ENCODE data around the gene PAPPA2. TPM values are rescaled to one million over a fixed set of nuclear protein-coding genes. Genes with fewer than 3 reads are reported as not detected.

PAPPA2 gene
- total and polyA plus RNA-seq, 2 donors (not counting 1 experiment from before 2014, with no cell fraction given) = not detected

- Mint-ChIP-seq H3K4me1 (no peaks in the 10 kb centered on the region), H3K27ac (no peak overlapping the region), H3K27me3 (no peaks in the 10 kb centered on the region), H3K4me3 (no peak overlapping the region), H3K9me3 (ENCODE audit: insufficient read depth) (no peaks in the 10 kb centered on the region)
- CTCF ChIA-PET = no interaction called here
- Histone ChIP-seq H3K27ac (ENCODE audit: low read length in 2 of 2) (no peak overlapping the region), H3K9me3 (ENCODE audit: control extremely low read depth in 1 of 3, control insufficient read depth in 2 of 3, insufficient read depth in 1 of 3, low read length in 2 of 3) (peaks cover 0 to 6% (median 0%) of the 10 kb centered on the region in 3 donors), H3K27me3 (replicated peaks in 1 of 4; ENCODE audit: control extremely low read depth in 1 of 4, control insufficient read depth in 3 of 4, insufficient read depth in 4 of 4, low read length in 3 of 4) (no peaks in the 10 kb centered on the region), H4K20me1 (ENCODE audit: control insufficient read depth, insufficient read depth, low read length, poor library complexity, severe bottlenecking) (no peaks in the 10 kb centered on the region), H3K36me3 (replicated peaks in 1 of 2; ENCODE audit: control extremely low read depth in 1 of 2, control insufficient read depth in 1 of 2, extremely low read depth in 1 of 2, insufficient read depth in 2 of 2, low read length in 1 of 2) (no peaks in the 10 kb centered on the region), H3K4me3 (ENCODE audit: control extremely low read depth in 1 of 5, extremely low read depth in 1 of 5, insufficient read depth in 1 of 5, low read depth in 2 of 5, low read length in 4 of 5) (no peak overlapping the region), H3K9ac (ENCODE audit: low read length) (no peak overlapping the region), H3K79me2 (ENCODE audit: control insufficient read depth, insufficient read depth, low read length) (no peaks in the 10 kb centered on the region), H3K4me1 (ENCODE audit: control insufficient read depth in 2 of 2, insufficient read depth in 2 of 2, low read length in 2 of 2) (no peaks in the 10 kb centered on the region), H3K4me2 (replicated peaks; ENCODE audit: low read depth, low read length, poor library complexity, severe bottlenecking) (no peak overlapping the region), H2AFZ (ENCODE audit: insufficient read depth, low read depth, low read length, poor library complexity, severe bottlenecking) (no peak overlapping the region)
- ATAC-seq (ENCODE audit: low read depth) (no peak), DNase-seq (no peak)
- POLR2A ChIA-PET = no interaction called here
- 82% methylated on average over 8 of the region's 8 CpGs for WGBS (ENCODE audit: insufficient coverage)
- intact Hi-C loops (cut with micrococcal nuclease) = no loop called here
- TF ChIP-seq CTCF (IDR thresholded peaks at IDR 0.05) (no peak), EZH2 (IDR thresholded peaks at IDR 0.05; ENCODE audit: borderline replicate concordance, insufficient read depth, low read depth, low read length, poor library complexity, severe bottlenecking) (no peak)
Measured at GRCh38 chr1:176456795-176457194, 6.2 kb upstream of the PAPPA2 start.

GRCh38 chr1:176460544-176461336 is 2.2 kb upstream of the PAPPA2 start:
- intact Hi-C loops (cut with micrococcal nuclease) = no loop called here
- H3K4me2 ChIP-seq (replicated peaks; ENCODE audit: low read depth, low read length, poor library complexity, severe bottlenecking) = no peak overlapping the region
- POLR2A ChIA-PET = no interaction called here
- H3K36me3 ChIP-seq (replicated peaks in 1 of 2; ENCODE audit: control extremely low read depth in 1 of 2, control insufficient read depth in 1 of 2, extremely low read depth in 1 of 2, insufficient read depth in 2 of 2, low read length in 1 of 2) = no peaks in the 10 kb centered on the region
- peaks cover 0 to 6% (median 0%) of the 10 kb centered on the region in 3 donors for H3K9me3 ChIP-seq (ENCODE audit: control extremely low read depth in 1 of 3, control insufficient read depth in 2 of 3, insufficient read depth in 1 of 3, low read length in 2 of 3)
- Mint-ChIP-seq H3K9me3 (ENCODE audit: insufficient read depth) (no peaks in the 10 kb centered on the region), H3K4me3 (no peak overlapping the region), H3K4me1 (no peaks in the 10 kb centered on the region), H3K27me3 (peaks cover 6% of the 10 kb centered on the region), H3K27ac (no peak overlapping the region)
- no peaks in the 10 kb centered on the region for H3K4me1 ChIP-seq (ENCODE audit: control insufficient read depth in 2 of 2, insufficient read depth in 2 of 2, low read length in 2 of 2)
- no peaks in the 10 kb centered on the region for H4K20me1 ChIP-seq (ENCODE audit: control insufficient read depth, insufficient read depth, low read length, poor library complexity, severe bottlenecking)
- H3K27me3 ChIP-seq (replicated peaks in 1 of 4; ENCODE audit: control extremely low read depth in 1 of 4, control insufficient read depth in 3 of 4, insufficient read depth in 4 of 4, low read length in 3 of 4) = no peaks in the 10 kb centered on the region
- DNase-seq (no peak), ATAC-seq (ENCODE audit: low read depth) (no peak)
- CTCF ChIA-PET = no interaction called here
- 14% methylated on average over 1 of the region's 2 CpGs for WGBS (ENCODE audit: insufficient coverage)
- no peak overlapping the region for H3K9ac ChIP-seq (ENCODE audit: low read length)
- no peak overlapping the region for H2AFZ ChIP-seq (ENCODE audit: insufficient read depth, low read depth, low read length, poor library complexity, severe bottlenecking)
- no peak for TF ChIP-seq CTCF (IDR thresholded peaks at IDR 0.05)
- TF ChIP-seq EZH2 (IDR thresholded peaks at IDR 0.05; ENCODE audit: borderline replicate concordance, insufficient read depth, low read depth, low read length, poor library complexity, severe bottlenecking) = no peak
- no peak overlapping the region for H3K4me3 ChIP-seq (ENCODE audit: control extremely low read depth in 1 of 5, extremely low read depth in 1 of 5, insufficient read depth in 1 of 5, low read depth in 2 of 5, low read length in 4 of 5)
- H3K27ac ChIP-seq (ENCODE audit: low read length in 2 of 2) = no peak overlapping the region
- H3K79me2 ChIP-seq (ENCODE audit: control insufficient read depth, insufficient read depth, low read length) = no peaks in the 10 kb centered on the region

Data from B cell (primary cell).